GM19395 (cell line): ENCODE results near the gene REC8.

Source experiments
- ATAC-seq: cut with Tn5 transposase; IDR thresholded peaks from one replicate; pipeline ENCODE4 v1.9.1; 2021; ENCODE audit warnings: mild to moderate bottlenecking, moderate library complexity; ENCODE audit not compliant: unreplicated experiment

REC8 gene

GRCh38 chr14:24138396-24139271 is 33.2 kb upstream of the REC8 start:
- ATAC-seq = no peak

GRCh38 chr14:24139272-24139934 is 32.5 kb upstream of the REC8 start:
- no peak for ATAC-seq

DNA sequence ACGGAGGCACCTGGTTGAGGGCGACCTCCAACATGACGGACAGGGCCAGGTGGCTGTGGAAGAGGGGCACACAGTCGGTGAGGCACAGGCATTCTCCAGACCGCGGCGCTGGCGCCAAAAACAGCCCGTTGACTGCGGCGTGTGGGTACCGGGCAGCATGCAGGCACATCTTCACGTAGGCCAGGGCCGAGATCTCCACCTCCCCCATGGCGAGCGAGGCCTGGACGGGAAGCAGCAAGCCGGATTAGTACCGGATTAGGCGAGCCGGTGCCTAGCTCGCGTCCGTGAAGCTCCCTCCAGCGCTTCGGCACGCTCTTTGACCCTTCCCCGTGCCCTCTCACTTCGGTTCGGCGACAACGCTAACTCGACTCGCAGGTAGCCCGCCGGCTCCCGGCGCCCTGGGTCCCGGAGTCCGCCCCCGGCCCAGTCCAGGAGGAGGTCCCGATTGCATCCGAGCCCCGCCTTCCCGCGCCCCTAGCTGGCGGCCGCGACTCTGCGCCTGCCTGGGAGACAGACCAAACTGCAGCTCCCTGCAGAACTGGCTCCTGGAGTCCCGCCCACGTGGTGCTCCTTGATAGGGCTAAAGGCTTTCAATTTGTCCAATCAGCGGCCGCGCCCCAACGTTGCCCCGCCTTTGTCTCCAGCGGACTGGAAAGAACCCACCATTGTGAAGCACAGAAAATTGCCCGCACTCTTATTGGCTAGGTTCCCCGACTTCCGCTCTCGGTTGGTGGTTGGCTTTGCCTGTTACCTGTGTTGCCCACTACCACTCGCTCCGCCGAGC is 30.6 kb upstream of the REC8 start, which contains the start of gene EMC9:
EMC9 (minus strand) TSS at position 495 of the 784 bp plus-strand sequence; CDS start at position 208, 287 bp downstream.
- peak; percentile 85 for ATAC-seq

DNA sequence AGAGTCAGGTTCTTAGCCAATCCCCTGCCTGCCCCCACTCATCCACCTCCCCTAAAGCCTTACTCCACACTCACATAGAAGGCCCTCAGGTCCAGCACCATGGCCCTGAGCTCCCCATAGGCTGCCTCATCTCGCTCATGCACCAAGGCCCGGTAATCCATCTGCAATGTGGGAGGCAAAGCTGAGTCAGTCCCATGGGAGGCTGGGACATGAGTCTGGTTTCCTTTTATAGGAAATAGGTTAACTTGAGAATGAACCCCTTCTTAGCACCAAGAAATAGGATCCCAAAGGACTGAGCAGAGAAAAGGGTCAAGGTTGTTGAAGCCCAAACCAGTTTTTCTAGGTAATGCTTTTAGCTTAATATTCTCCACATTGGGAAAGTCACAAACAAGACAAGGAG is 28.4 kb upstream of the REC8 start:
- no peak for ATAC-seq

DNA sequence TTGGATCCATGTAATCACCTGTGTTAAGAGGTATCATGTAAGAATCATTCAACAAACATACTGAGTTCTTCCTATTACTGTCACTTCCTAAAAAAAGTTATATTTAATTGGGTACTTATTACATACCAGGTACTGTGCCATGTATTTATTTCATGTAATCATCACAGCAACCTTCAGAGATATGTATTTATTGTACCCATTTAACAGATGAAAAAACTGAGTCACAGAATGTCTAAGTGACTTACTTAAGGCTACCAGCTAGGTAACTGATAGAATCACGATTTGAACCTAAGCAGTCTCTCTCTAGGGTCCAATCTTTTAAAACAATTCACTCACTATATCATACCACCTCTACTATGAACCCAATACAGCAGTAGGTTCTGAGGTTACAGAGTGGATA is 27.4 kb upstream of the REC8 start:
- ATAC-seq = no peak

DNA sequence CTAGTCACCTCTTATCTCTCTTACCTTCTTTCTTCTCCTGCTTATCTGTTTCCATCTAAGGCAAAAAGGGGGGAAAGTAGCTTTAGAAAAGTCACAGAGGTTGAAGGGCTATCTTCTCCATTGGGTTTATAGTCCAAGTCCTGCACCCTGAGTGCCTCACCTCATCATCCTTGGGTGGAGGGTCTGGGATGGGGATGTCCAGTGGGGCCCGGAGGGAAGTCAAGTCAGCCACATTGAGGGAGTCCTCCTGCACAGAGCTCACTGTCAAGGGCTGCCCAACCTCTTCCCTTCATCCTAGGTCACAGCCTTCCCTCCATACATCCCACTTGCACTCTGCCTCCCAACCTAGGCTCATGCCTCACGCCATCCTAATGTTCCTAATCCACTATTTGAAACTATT is 26.7 kb upstream of the REC8 start:
- ATAC-seq = no peak

GRCh38 chr14:24145690-24146452 is 26.0 kb upstream of the REC8 start:
- ATAC-seq = no peak

- ATAC-seq = peak; percentile 59
Observed at GRCh38 chr14:24146453-24146977, 25.4 kb upstream of the REC8 start, which contains the start of gene PSME2. Gene PSME2, minus strand, starts transcription at chr14:24146610. Its CDS starts 29 bp downstream, at chr14:24146581.

- peak; percentile 85 for ATAC-seq
Observed at GRCh38 chr14:24146978-24147760, 24.7 kb upstream of the REC8 start, which contains the start of gene RNF31. Gene RNF31, plus strand, starts transcription at chr14:24147498. Its CDS starts 201 bp downstream, at chr14:24147699.

- ATAC-seq = no peak
Observed at GRCh38 chr14:24147761-24148428, 24.0 kb upstream of the REC8 start.

GRCh38 chr14:24149302-24149969 is 22.4 kb upstream of the REC8 start:
- ATAC-seq = no peak

GRCh38 chr14:24150061-24150460 is 21.8 kb upstream of the REC8 start:
- ATAC-seq = no peak

GRCh38 chr14:24150567-24150966 is 21.3 kb upstream of the REC8 start:
- ATAC-seq = no peak

DNA sequence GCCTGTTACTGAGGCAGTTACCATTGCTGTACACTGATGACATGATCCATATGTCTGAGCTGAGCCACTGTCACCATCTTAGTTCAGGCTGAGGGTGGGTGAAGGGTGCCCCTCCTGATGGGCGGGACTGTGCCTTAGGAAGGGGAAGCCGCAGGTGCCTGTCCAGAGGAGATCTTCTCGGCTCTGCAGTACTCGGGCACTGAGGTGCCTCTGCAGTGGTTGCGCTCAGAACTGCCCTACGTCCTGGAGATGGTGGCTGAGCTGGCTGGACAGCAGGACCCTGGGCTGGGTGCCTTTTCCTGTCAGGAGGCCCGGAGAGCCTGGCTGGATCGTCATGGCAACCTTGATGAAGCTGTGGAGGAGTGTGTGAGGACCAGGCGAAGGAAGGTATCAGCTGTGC is 20.9 kb upstream of the REC8 start:
- ATAC-seq = no peak

GRCh38 chr14:24151404-24152080 is 20.3 kb upstream of the REC8 start:
- no peak for ATAC-seq

DNA sequence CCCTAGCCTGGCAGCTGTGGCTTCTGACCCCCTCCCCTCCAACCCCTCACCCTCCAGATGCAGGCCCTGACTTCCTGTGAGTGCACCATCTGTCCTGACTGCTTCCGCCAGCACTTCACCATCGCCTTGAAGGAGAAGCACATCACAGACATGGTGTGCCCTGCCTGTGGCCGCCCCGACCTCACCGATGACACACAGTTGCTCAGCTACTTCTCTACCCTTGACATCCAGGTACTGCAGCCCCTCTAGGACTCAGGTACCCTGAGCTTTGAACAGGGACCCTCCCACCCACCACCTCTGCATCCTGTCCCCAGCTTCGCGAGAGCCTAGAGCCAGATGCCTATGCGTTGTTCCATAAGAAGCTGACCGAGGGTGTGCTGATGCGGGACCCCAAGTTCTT is 16.8 kb upstream of the REC8 start:
- ATAC-seq = no peak

DNA sequence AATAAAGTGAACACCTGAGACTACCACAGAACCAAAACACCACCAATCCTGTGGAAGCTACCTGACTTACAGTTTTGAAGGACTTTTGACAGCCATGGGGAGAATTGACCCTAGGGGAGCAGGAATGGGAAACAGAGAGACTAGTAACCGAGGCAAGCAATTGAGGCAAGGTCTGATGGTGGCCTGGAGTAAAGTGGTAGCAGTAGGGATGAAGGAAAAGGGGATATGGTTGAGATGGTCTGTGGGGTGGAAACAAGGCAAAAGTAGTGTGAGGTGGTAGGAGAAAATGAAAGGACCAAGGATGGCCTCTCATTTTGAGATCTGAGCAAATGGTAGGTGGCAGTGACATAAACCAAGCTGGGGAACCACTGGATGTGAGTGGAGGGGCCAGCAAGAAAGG is 15.0 kb upstream of the REC8 start:
- ATAC-seq = no peak

DNA sequence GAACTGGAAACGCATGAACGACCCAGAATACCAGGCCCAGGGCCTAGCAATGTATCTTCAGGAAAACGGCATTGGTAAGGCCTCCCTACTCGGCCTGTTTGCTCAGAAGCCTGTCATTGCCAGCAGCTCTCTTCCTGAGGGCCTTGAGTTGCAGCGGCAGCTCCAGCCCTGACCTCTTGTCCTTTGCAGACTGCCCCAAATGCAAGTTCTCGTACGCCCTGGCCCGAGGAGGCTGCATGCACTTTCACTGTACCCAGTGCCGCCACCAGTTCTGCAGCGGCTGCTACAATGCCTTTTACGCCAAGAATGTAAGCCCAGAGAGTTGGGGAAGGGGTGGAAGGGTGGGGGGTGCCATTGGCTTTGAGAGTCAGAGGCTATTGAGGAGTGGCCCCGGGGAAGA is 14.5 kb upstream of the REC8 start:
- no peak for ATAC-seq
